ENCODE results near the gene POR.

- TF ChIP-seq POLR2AphosphoS5 (IDR thresholded peaks at IDR 0.05; ENCODE audit: low read depth, low read length) (no peak), CTCF (IDR thresholded peaks at IDR 0.05) (no peak), RFX5 (IDR thresholded peaks at IDR 0.05; ENCODE audit: low read length) (no peak), NFIC (IDR thresholded peaks at IDR 0.05; ENCODE audit: borderline replicate concordance) (no peak), MXI1 (IDR thresholded peaks at IDR 0.05; ENCODE audit: low read depth, low read length) (no peak), RAD21 (IDR thresholded peaks at IDR 0.05; ENCODE audit: low read length) (no peak), TAF1 (IDR thresholded peaks at IDR 0.05; ENCODE audit: borderline replicate concordance, low read depth, low read length) (no peak), REST (IDR thresholded peaks at IDR 0.05; ENCODE audit: low read depth, low read length) (no peak), EZH2phosphoT487 (IDR thresholded peaks at IDR 0.05; ENCODE audit: borderline replicate concordance, low read depth) (no peak), GATA2 (CRISPR knock-in tag; IDR thresholded peaks at IDR 0.05) (no peak), ZBTB33 (IDR thresholded peaks at IDR 0.05; ENCODE audit: borderline replicate concordance, low read depth) (no peak), TCF12 (IDR thresholded peaks at IDR 0.05) (no peak)
Observed at GRCh38 chr7:76011442-76011861, 96.5 kb downstream of the POR start.
